A549 (cell line): ENCODE results near the gene NTM.

Source experiments
- POLR2A ChIP-seq: IDR thresholded peaks from 2 replicates; pipeline ENCODE4 v1.6.1; 2012; ENCODE audit warnings: mild to moderate bottlenecking, low read length
- TF ChIP-seq, protein P1 (sequence below): fragments of 450-650 bp; IDR thresholded peaks from 2 replicates; pipeline ENCODE4 v1.6.1; 2014; ENCODE audit warnings: antibody characterized with exemption
- TF ChIP-seq, protein P2 (sequence below): fragments of >200 bp; sonication (Bioruptor Twin); formaldehyde crosslinking; IDR thresholded peaks from 3 replicates; pipeline ENCODE4 v1.5.1; 2016

GRCh38 chr11:131888230-131888855, 517.9 kb downstream of the NTM start:
- TF ChIP-seq, protein P1, sequence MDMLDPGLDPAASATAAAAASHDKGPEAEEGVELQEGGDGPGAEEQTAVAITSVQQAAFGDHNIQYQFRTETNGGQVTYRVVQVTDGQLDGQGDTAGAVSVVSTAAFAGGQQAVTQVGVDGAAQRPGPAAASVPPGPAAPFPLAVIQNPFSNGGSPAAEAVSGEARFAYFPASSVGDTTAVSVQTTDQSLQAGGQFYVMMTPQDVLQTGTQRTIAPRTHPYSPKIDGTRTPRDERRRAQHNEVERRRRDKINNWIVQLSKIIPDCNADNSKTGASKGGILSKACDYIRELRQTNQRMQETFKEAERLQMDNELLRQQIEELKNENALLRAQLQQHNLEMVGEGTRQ = no peak
- TF ChIP-seq POLR2A = no peak
- TF ChIP-seq, protein P2, sequence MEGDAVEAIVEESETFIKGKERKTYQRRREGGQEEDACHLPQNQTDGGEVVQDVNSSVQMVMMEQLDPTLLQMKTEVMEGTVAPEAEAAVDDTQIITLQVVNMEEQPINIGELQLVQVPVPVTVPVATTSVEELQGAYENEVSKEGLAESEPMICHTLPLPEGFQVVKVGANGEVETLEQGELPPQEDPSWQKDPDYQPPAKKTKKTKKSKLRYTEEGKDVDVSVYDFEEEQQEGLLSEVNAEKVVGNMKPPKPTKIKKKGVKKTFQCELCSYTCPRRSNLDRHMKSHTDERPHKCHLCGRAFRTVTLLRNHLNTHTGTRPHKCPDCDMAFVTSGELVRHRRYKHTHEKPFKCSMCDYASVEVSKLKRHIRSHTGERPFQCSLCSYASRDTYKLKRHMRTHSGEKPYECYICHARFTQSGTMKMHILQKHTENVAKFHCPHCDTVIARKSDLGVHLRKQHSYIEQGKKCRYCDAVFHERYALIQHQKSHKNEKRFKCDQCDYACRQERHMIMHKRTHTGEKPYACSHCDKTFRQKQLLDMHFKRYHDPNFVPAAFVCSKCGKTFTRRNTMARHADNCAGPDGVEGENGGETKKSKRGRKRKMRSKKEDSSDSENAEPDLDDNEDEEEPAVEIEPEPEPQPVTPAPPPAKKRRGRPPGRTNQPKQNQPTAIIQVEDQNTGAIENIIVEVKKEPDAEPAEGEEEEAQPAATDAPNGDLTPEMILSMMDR = no peak
